Liver (tissue), 9 donors: Measurements from ENCODE around the gene CCND1. TPM values are rescaled to one million over a fixed set of nuclear protein-coding genes. Genes with fewer than 3 reads are reported as not detected.

ENCODE experiments used
- DNase-seq: peaks from one replicate; pipeline ENCODE4 v3.0.0-alpha.2; 2017; ENCODE audit warnings: low spot score
- H3K27ac ChIP-seq, 2 donors: one replicate each; pipeline ENCODE4 v1.7.0; 2013; ENCODE audit warnings: inconsistent platforms in 2 of 2, low read length in 2 of 2, control low read depth in 1 of 2, low read depth in 1 of 2, mild to moderate bottlenecking in 1 of 2
- H3K27me3 ChIP-seq, 4 donors: one replicate each; pipeline versions ENCODE4 v1.6.1 to v1.7.0; 2013; ENCODE audit warnings: low read length in 3 of 4, inconsistent platforms in 1 of 4, mild to moderate bottlenecking in 1 of 4, moderate library complexity in 1 of 4; ENCODE audit not compliant: control insufficient read depth in 4 of 4, insufficient read depth in 4 of 4
- H3K36me3 ChIP-seq, 4 donors: one replicate each; pipeline versions ENCODE4 v1.6.1 to v1.7.0; 2013; ENCODE audit warnings: low read length in 3 of 4, mild to moderate bottlenecking in 3 of 4, low read depth in 1 of 4, moderate library complexity in 1 of 4; ENCODE audit not compliant: control insufficient read depth in 4 of 4, insufficient read depth in 3 of 4
- H3K4me1 ChIP-seq, 4 donors: one replicate each; pipeline versions ENCODE4 v1.6.1 to v1.7.0; 2013; ENCODE audit warnings: low read length in 3 of 4, mild to moderate bottlenecking in 3 of 4, moderate library complexity in 1 of 4; ENCODE audit not compliant: control insufficient read depth in 4 of 4, insufficient read depth in 4 of 4
- H3K4me3 ChIP-seq, 3 donors: one replicate each; pipeline versions ENCODE4 v1.6.1 to v1.7.0; 2013; ENCODE audit warnings: low read length in 3 of 3, control low read depth in 1 of 3, low read depth in 1 of 3, mild to moderate bottlenecking in 1 of 3
- H3K9ac ChIP-seq, 2 donors: one replicate each; pipeline ENCODE4 v1.7.0; 2013; ENCODE audit warnings: low read length in 2 of 2, mild to moderate bottlenecking in 2 of 2, moderate library complexity in 2 of 2, control low read depth in 1 of 2, low read depth in 1 of 2
- H3K9me3 ChIP-seq, 4 donors: one replicate each; pipeline versions ENCODE4 v1.6.1 to v1.7.0; 2013; ENCODE audit warnings: low read length in 3 of 4; ENCODE audit not compliant: control insufficient read depth in 4 of 4
- CTCF ChIP-seq: fragments of 150-350 bp; IDR thresholded peaks from 2 replicates; pipeline ENCODE4 v1.5.1; 2017; ENCODE audit warnings: improper control_type of control experiment, low read depth, low read length; ENCODE audit not compliant: missing input control
- EGR1 ChIP-seq, 2 donors: IDR thresholded peaks; 2 replicates each; pipeline ENCODE4 v1.6.1; 2016 to 2018; ENCODE audit warnings: antibody characterized with exemption in 2 of 2, low read depth in 2 of 2
- FOXA1 ChIP-seq: IDR thresholded peaks from 2 replicates; pipeline ENCODE4 v1.6.1; 2016; ENCODE audit warnings: antibody characterized with exemption
- HNF4A ChIP-seq, 2 donors: conservative IDR thresholded peaks; 2 replicates each; pipeline ENCODE4 v1.6.1; 2016; ENCODE audit warnings: antibody characterized with exemption in 2 of 2, mild to moderate bottlenecking in 2 of 2
- HNF4G ChIP-seq: IDR thresholded peaks from 2 replicates; pipeline ENCODE4 v1.6.1; 2016; ENCODE audit warnings: antibody characterized with exemption
- JUND ChIP-seq, 2 donors: IDR thresholded peaks; 2 replicates each; pipeline ENCODE4 v1.6.1; 2016; ENCODE audit warnings: antibody characterized with exemption in 2 of 2
- MAX ChIP-seq: IDR thresholded peaks from 2 replicates; pipeline ENCODE4 v1.6.1; 2016; ENCODE audit warnings: antibody characterized with exemption
- NR2F2 ChIP-seq: IDR thresholded peaks from 2 replicates; pipeline ENCODE4 v1.6.1; 2016; ENCODE audit warnings: antibody characterized with exemption
- RAD21 ChIP-seq, 2 donors: IDR thresholded peaks; 2 replicates each; pipeline ENCODE4 v1.6.1; 2016; ENCODE audit warnings: antibody characterized with exemption in 2 of 2, mild to moderate bottlenecking in 2 of 2
- REST ChIP-seq: IDR thresholded peaks from 2 replicates; pipeline ENCODE4 v1.6.1; 2016; ENCODE audit warnings: antibody characterized with exemption, mild to moderate bottlenecking
- RXRA ChIP-seq, 2 donors: IDR thresholded peaks; 2 replicates each; pipeline ENCODE4 v1.6.1; 2017 to 2018; ENCODE audit warnings: antibody characterized with exemption in 2 of 2, mild to moderate bottlenecking in 1 of 2
- SP1 ChIP-seq: IDR thresholded peaks from 2 replicates; pipeline ENCODE4 v1.6.1; 2018; ENCODE audit warnings: antibody characterized with exemption, mild to moderate bottlenecking
- TAF1 ChIP-seq: conservative IDR thresholded peaks from 2 replicates; pipeline ENCODE4 v1.6.1; 2016; ENCODE audit warnings: antibody characterized with exemption, mild to moderate bottlenecking
- YY1 ChIP-seq: IDR thresholded peaks from 2 replicates; pipeline ENCODE4 v1.6.1; 2016; ENCODE audit warnings: antibody characterized with exemption, mild to moderate bottlenecking
- ZBTB33 ChIP-seq: IDR thresholded peaks from 2 replicates; pipeline ENCODE4 v1.6.1; 2016; ENCODE audit warnings: antibody characterized with exemption
- WGBS: extraction: QIAGEN DNeasy Blood & Tissue Kit; methylation state at CpG from one replicate; pipeline ENCODE4 v1.1.7; 2013; 5-methylcytosine and 5-hydroxymethylcytosine counted together
- polyA plus RNA-seq, 2 donors: library from polyadenylated mRNA; stranded (reverse) in 1 of 2; unstranded in 1 of 2; fragments of 200-250 nt in 1 of 2; fragments of >200 nt in 1 of 2; fragmentation: Nextera tagmentation in 1 of 2; extraction: Ambion mirVana in 1 of 2; gene quantifications; one replicate each; pipeline versions ENCODE4 v1.2.1 to v1.2.3, GENCODE V29; 2013 to 2015
- total RNA-seq, 2 donors: library from RNA; depleted of rRNA; stranded (reverse); fragments of >200 nt; gene quantifications; one replicate each; pipeline ENCODE4 v1.2.3, GENCODE V29; 2014
- donor health status: healthy.
- donor health status: healthy.
- donor health status: healthy.
- donor health status: healthy.
- donor health status: healthy.

CCND1 gene
- 10 to 100 TPM; 35.5 to 71.1 TPM for total RNA-seq
- 100 to 1,000 TPM in 1 of 2 donors, 10 to 100 TPM in 1; 28.9 to 100 TPM for polyA plus RNA-seq

GRCh38 chr11:69640995-69641581, at the start of gene CCND1:
TSS of gene CCND1 (plus strand) at chr11:69641156. CDS start at chr11:69641314, 158 bp downstream.
- Histone ChIP-seq H3K4me3 (peak within 1 kb of the TSS; percentile 76 to 95 (median 94)), H3K4me1 (peaks cover 22 to 66% (median 47%) of the 10 kb centered on the region in 4 donors), H3K27ac (peak within 1 kb of the TSS; percentile 92 to 96), H3K9me3 (no peaks in the 10 kb centered on the region), H3K9ac (peak within 1 kb of the TSS; percentile 70 to 80), H3K36me3 (peaks cover 0 to 15% (median 2%) of the 10 kb centered on the region in 4 donors), H3K27me3 (no peaks in the 10 kb centered on the region)
- peak; percentile 76 for DNase-seq
- TF ChIP-seq HNF4G (no peak), MAX (no peak), RAD21 (IDR thresholded peaks at IDR 0.05) (peak; percentile 50 to 66), JUND (IDR thresholded peaks at IDR 0.05) (no peak), NR2F2 (no peak), HNF4A (conservative IDR thresholded peaks at IDR 0.05) (peak; percentile 34 to 61), SP1 (no peak), CTCF (no peak), FOXA1 (no peak), EGR1 (IDR thresholded peaks at IDR 0.05; ENCODE audit: low read depth in 2 of 2) (peak in 1 of 2 donors; percentile 28), RXRA (IDR thresholded peaks at IDR 0.05) (peak in 1 of 2 donors; percentile 25), YY1 (peak; percentile 18), REST (peak; percentile 94), TAF1 (peak; percentile 96), ZBTB33 (no peak)
- WGBS: under 1% methylated on average over 49 of the region's 49 CpGs
